Pons (tissue), 1 donor: ENCODE data around the gene CACNA1B.
"Not testable (repeated sequence)": the region's sequence is repeated elsewhere in the genome, so short reads cannot be mapped to it uniquely, and the experiment has no call there.

Experiments used
- DNase-seq: peaks from one replicate; pipeline ENCODE4 v3.0.0-alpha.2; 2016; ENCODE audit warnings: low spot score

Gene CACNA1B

GRCh38 chr9:137889966-137890365, 12.4 kb downstream of the CACNA1B start:
- not testable (repeated sequence) for DNase-seq

GRCh38 chr9:137890768-137891587, 13.4 kb downstream of the CACNA1B start:
- DNase-seq = not testable (repeated sequence)

- no peak for DNase-seq
Observed at GRCh38 chr9:137891588-137892423, 14.2 kb downstream of the CACNA1B start.

GRCh38 chr9:137892424-137893191, 15.0 kb downstream of the CACNA1B start:
- no peak for DNase-seq

GRCh38 chr9:137893670-137894069, 16.1 kb downstream of the CACNA1B start:
- no peak for DNase-seq

- DNase-seq = no peak
Observed at GRCh38 chr9:137899551-137900360, 22.2 kb downstream of the CACNA1B start.

- DNase-seq = no peak
Observed at GRCh38 chr9:137900584-137901310, 23.2 kb downstream of the CACNA1B start.

- DNase-seq = no peak
Observed at GRCh38 chr9:137902646-137903045, 25.1 kb downstream of the CACNA1B start.

- DNase-seq = no peak
Observed at GRCh38 chr9:137905740-137906139, 28.2 kb downstream of the CACNA1B start.

- DNase-seq = no peak
Observed at GRCh38 chr9:137907776-137908175, 30.2 kb downstream of the CACNA1B start.

GRCh38 chr9:137912671-137913070, 35.1 kb downstream of the CACNA1B start:
- DNase-seq = no peak

- no peak for DNase-seq
Observed at GRCh38 chr9:137913132-137913531, 35.5 kb downstream of the CACNA1B start.

GRCh38 chr9:137913771-137914767, 36.5 kb downstream of the CACNA1B start:
- no peak for DNase-seq

- DNase-seq = no peak
Observed at GRCh38 chr9:137916540-137916939, 39.0 kb downstream of the CACNA1B start.

GRCh38 chr9:137917116-137917515, 39.5 kb downstream of the CACNA1B start:
- no peak for DNase-seq

GRCh38 chr9:137917795-137918194, 40.2 kb downstream of the CACNA1B start:
- DNase-seq = no peak

- no peak for DNase-seq
Observed at GRCh38 chr9:137918331-137919094, 40.9 kb downstream of the CACNA1B start.

GRCh38 chr9:137919095-137919465, 41.5 kb downstream of the CACNA1B start:
- DNase-seq = no peak

GRCh38 chr9:137919649-137920141, 42.1 kb downstream of the CACNA1B start:
- peak; percentile 15 for DNase-seq
